ENCODE results near the gene CUX1. TPM values are rescaled to one million over a fixed set of nuclear protein-coding genes. Genes with fewer than 3 reads are reported as not detected.

CUX1 gene
- total RNA-seq, 4 donors from 2014 or later, result 42.8 to 59.0 (median 47.4) TPM

DNA sequence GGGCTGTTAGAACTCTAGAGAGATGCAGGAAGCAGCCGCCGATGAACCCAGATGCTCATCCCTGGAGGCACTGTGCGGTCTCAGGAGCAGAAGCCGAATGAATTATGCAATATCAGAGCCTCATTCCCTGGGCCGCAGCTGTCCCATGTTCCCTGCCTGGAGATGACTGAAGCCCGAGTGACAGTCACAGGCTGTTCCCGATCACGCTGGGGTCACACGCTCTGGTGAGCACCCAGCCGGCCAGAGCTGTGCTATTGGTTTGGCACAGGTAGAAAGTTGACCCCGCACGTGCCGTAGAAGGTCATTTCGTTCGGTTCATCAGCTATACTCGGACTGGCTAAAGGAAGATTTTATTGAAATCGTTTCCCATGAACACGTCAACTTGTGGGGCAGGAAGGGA, 328.7 kb downstream of the CUX1 start:
- TF ChIP-seq, protein P1, sequence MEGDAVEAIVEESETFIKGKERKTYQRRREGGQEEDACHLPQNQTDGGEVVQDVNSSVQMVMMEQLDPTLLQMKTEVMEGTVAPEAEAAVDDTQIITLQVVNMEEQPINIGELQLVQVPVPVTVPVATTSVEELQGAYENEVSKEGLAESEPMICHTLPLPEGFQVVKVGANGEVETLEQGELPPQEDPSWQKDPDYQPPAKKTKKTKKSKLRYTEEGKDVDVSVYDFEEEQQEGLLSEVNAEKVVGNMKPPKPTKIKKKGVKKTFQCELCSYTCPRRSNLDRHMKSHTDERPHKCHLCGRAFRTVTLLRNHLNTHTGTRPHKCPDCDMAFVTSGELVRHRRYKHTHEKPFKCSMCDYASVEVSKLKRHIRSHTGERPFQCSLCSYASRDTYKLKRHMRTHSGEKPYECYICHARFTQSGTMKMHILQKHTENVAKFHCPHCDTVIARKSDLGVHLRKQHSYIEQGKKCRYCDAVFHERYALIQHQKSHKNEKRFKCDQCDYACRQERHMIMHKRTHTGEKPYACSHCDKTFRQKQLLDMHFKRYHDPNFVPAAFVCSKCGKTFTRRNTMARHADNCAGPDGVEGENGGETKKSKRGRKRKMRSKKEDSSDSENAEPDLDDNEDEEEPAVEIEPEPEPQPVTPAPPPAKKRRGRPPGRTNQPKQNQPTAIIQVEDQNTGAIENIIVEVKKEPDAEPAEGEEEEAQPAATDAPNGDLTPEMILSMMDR (IDR thresholded peaks at IDR 0.05; ENCODE audit: low read depth), result no peak

DNA sequence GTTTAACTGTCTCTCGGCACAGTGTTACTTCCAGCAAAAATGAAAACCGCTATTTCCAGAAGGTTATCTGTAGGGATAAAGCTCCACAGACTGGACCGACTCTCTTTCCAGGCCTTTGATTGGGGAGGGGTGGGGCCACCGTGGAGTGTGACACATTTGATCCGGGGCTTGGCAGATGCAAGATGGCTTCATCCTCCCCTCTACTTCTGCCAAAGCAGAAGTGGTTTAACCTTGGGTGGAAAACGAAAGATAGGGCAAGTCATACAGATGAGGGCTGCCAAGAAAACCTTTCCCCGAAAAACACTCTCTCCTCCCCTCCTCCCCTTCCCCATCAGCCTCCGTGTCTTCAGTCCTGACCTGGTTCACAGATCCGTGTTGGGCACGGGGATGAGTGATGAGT, 329.6 kb downstream of the CUX1 start:
- TF ChIP-seq, protein P1 (IDR thresholded peaks at IDR 0.05; ENCODE audit: low read depth), result no peak

DNA sequence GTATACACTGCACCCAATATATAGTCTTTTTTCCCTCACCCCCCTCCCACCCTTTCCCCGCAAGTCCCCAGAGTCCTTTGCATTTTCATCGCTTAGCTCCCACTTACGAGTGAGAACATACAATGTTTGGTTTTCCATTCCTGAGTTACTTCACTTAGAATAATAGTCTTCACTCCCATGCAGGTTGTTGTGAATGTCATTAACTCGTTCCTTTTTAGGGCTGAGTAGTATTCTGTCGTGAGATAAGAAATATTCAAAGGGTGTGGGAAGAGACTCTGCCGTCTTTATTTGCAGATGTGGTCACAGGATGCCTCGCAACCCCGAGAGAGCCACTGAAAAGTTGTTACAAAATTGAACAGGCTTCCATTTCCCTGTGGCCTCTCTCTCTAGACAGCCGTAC, 331.4 kb downstream of the CUX1 start:
- TF ChIP-seq, protein P1 (IDR thresholded peaks at IDR 0.05; ENCODE audit: low read depth), result no peak

DNA sequence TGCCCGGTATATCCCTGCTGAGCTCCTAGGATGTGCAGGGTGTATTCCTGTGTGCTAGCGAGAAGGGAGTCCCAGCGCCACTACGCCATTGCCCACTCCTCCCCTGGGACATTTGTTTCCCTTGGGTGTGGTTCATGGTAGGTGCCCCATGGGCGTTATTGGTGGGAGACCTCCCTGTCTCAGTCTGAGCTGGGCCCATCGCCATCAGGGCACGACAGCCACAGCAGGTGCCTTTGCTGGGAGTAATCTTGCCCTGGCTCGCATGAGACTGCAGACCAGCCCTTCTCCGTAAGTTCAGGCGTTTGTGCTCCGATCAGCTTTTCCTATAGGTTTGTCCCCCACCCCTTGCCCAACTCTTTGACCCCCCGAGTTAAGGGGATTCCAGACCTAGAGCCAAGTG, 332.0 kb downstream of the CUX1 start:
- TF ChIP-seq, protein P1 (IDR thresholded peaks at IDR 0.05; ENCODE audit: low read depth), result no peak

DNA sequence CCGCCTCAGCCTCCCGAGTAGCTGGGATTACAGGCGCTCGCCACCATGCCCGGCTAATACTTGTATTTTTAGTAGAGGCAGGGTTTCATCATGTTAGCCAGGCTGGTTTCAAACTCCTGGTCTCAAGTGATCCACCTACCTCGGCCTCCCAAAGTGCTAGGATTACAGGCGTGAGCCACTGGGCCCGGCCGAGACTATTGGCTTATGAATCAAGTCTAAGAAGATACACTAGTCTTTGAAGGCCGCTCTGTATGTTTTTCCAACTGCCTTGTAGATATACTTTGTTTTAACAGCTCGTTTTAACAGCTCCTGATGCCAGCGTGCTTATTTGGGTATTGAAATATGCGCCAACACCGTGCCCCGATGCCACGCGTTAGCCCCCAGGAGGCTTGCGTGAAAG, 332.8 kb downstream of the CUX1 start:
- TF ChIP-seq, protein P1 (IDR thresholded peaks at IDR 0.05; ENCODE audit: low read depth), result no peak

DNA sequence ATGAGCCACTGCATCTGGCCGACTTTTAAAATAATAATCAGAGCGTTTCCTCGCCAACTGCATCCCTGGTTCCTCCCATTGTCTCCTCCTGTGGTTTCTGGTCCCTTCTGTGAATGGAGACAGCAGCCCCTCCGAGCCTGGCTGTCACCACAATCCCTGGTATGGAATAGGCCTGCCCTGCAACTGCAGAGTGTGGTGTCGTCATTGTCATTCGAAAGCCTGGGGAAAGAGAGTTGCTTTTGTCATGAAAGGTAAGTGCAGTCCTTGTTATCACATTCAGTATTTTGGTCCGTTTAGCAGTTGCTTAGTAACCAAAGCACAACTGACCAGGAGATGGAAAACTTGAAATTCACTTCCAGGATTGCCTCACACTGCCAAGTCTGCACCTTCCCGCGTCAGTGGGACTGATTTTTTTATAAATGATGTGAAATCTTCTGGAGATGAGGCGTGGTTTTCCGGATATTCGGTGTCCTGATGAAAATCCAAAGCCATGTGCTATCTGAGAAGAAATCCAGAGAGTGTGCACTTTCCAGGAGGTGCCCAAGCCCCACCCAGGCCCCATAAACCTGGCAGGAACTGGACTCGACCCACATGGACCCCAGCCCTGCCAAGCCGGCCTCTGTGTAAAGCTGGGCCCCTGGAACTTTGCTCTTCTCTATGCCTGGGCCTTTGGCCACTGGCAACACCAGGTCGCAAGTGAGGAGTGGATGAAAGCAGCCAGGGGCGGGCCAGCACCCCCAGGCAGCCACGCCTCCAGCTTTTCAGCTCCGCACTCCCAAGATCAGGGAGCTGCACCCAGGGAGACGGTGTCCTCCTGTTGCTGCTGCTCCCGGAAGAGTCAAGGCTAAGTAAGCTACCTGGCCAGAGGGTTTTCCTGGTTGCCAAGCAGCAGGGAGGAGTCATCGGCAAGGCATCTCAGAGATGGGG, 335.5 kb downstream of the CUX1 start:
- TF ChIP-seq, protein P1 (IDR thresholded peaks at IDR 0.05; ENCODE audit: low read depth), result no peak

DNA sequence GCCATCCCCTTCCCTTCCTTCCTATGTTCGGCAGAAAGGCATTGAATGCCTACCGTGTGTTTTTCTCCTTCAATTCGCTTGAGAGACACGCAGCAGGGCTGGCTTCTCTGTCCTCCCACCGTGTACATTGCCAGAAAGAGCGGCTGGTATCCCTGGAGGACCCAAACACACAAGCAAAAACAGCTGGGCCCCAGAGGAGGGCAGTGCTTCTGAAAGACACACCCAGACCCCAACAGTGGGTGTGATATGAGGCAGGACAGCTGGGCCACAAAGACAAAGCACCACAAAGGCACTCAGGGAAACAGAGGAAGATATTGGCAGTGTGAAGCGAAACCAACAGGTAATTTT, 336.1 kb downstream of the CUX1 start:
- TF ChIP-seq, protein P1 (IDR thresholded peaks at IDR 0.05; ENCODE audit: low read depth), result no peak

Measured in subcutaneous adipose tissue (tissue), 4 donors.